HepG2 (cell line): Measurements from ENCODE around the gene FLRT2. TPM values are rescaled to one million over a fixed set of nuclear protein-coding genes. Genes with fewer than 3 reads are reported as not detected.

ENCODE experiments used
- ATAC-seq: fragments of 200-7000 bp; cut with Tn5 transposase; 3 replicates; pipeline ENCODE4 v1.9.1; 2020; ENCODE audit warnings: mild to moderate bottlenecking, moderate library complexity
- BruUV-seq: library from RNA; stranded (reverse); fragments of 400-500 nt; replicated peaks from 2 replicates; lab custom pipeline; 2021; lab: Mats Ljungman, UMichigan
- CTCF ChIA-PET: fragments of 300-600 bp; formaldehyde crosslinking; extraction: SDS; loops from one replicate; lab custom pipeline; 2021; ENCODE audit warnings: low total read pairs, inconsistent platforms, low intra/inter-chr PET ratio; lab: Yijun Ruan, JAX
- POLR2A ChIA-PET: fragments of 350-600 bp; sonication (Branson Sonifier 250); formaldehyde crosslinking; loops from one replicate; lab custom pipeline; 2020; ENCODE audit warnings: antibody characterized with exemption, inconsistent platforms; lab: Yijun Ruan, JAX
- DNase-seq: peaks from one replicate; pipeline ENCODE4 v3.0.0-alpha.2; 2015; ENCODE audit warnings: low spot score
- FAIRE-seq: peaks from 3 replicates; lab custom pipeline; 2011; peaks lifted over from hg19 to GRCh38; lab: Jason Lieb, UNC
- H2AFZ ChIP-seq: one replicate; pipeline ENCODE4 v1.6.1; 2011; ENCODE audit warnings: low read length, inconsistent platforms
- H3K27ac ChIP-seq: fragments of 300-600 bp; 3 replicates; pipeline ENCODE4 v1.8.0; 2011; ENCODE audit warnings: mixed run types, mild to moderate bottlenecking, mixed read lengths, low read length, inconsistent platforms; ENCODE audit not compliant: insufficient read depth; ENCODE audit errors: extremely low read length
- H3K27me3 ChIP-seq, 2 experiments: fragments of 200-600 bp in 1 of 2; 2 replicates in 1 of 2; 3 replicates in 1 of 2; pipeline versions ENCODE4 v1.6.0 to v1.8.0; 2011; ENCODE audit warnings: low read length in 2 of 2, mild to moderate bottlenecking in 2 of 2, moderate library complexity in 2 of 2, inconsistent platforms in 1 of 2; ENCODE audit not compliant: insufficient read depth in 2 of 2, control insufficient read depth in 1 of 2
- H3K36me3 ChIP-seq, 2 experiments: fragments of 200-600 bp in 1 of 2; replicated peaks in 1 of 2; 2 replicates in 1 of 2; 3 replicates in 1 of 2; pipeline versions ENCODE4 v1.5.1 to v1.8.0; 2011; ENCODE audit warnings: low read length in 2 of 2, inconsistent platforms in 1 of 2; ENCODE audit not compliant: insufficient read depth in 2 of 2, control insufficient read depth in 1 of 2
- H3K4me1 ChIP-seq: 2 replicates; pipeline ENCODE4 v1.5.1; 2012; ENCODE audit warnings: low read length, inconsistent platforms; ENCODE audit not compliant: insufficient read depth
- H3K4me2 ChIP-seq: 2 replicates; pipeline ENCODE4 v1.6.0; 2011; ENCODE audit warnings: low read depth, low read length, inconsistent platforms
- H3K4me3 ChIP-seq, 3 experiments: fragments of 200-600 bp in 1 of 3; sonication (generic), shearing (Covaris generic) in 1 of 3; replicated peaks in 1 of 3; 2 replicates each; pipeline ENCODE4 v1.5.1; 2011 to 2016; ENCODE audit warnings: low read length in 3 of 3, inconsistent platforms in 2 of 3, low read depth in 2 of 3, mild to moderate bottlenecking in 2 of 3, control low read depth in 1 of 3, mixed read lengths in 1 of 3; ENCODE audit not compliant: insufficient read depth in 1 of 3
- H3K79me2 ChIP-seq: one replicate; pipeline ENCODE4 v1.6.1; 2011; ENCODE audit warnings: low read length, inconsistent platforms; ENCODE audit not compliant: insufficient read depth
- H3K9ac ChIP-seq: 2 replicates; pipeline ENCODE4 v1.6.0; 2011; ENCODE audit warnings: mild to moderate bottlenecking, low read depth, low read length, inconsistent platforms; ENCODE audit not compliant: insufficient read depth
- H3K9me3 ChIP-seq: 2 replicates; pipeline ENCODE4 v1.5.1; 2012; ENCODE audit warnings: mild to moderate bottlenecking, low read length
- H4K20me1 ChIP-seq: 2 replicates; pipeline ENCODE4 v1.6.0; 2011; ENCODE audit warnings: inconsistent platforms, mild to moderate bottlenecking, low read length, moderate library complexity; ENCODE audit not compliant: insufficient read depth
- PCBP2 ChIP-seq: fragments of 200-400 bp; formaldehyde crosslinking; optimal IDR thresholded peaks from 2 replicates; pipeline ENCODE3; 2018; ENCODE audit warnings: low read length, low read depth; ENCODE audit not compliant: poor library complexity, severe bottlenecking
- RAD51 ChIP-seq: fragments of 450-650 bp; IDR thresholded peaks from 2 replicates; pipeline ENCODE4 v1.6.1; 2016; ENCODE audit warnings: borderline replicate concordance
- RBAK ChIP-seq: sonication (generic); formaldehyde crosslinking; IDR thresholded peaks from 2 replicates; pipeline ENCODE4 v1.5.1; 2020; ENCODE audit warnings: mild to moderate bottlenecking, missing genetic modification reagents
- SMC3 ChIP-seq: IDR thresholded peaks from 2 replicates; pipeline ENCODE4 v1.6.1; 2011; ENCODE audit warnings: low read length, improper control_type of control experiment
- ZNF24 ChIP-seq: fragments of 450-650 bp; IDR thresholded peaks from 2 replicates; pipeline ENCODE4 v1.6.1; 2017; ENCODE audit warnings: antibody characterized with exemption, mild to moderate bottlenecking
- ZNF451 ChIP-seq: sonication (generic); formaldehyde crosslinking; IDR thresholded peaks from 2 replicates; pipeline ENCODE4 v1.5.0; 2020; ENCODE audit warnings: mild to moderate bottlenecking, missing genetic modification reagents
- ZNF709 ChIP-seq: sonication (generic); formaldehyde crosslinking; IDR thresholded peaks from 2 replicates; pipeline ENCODE4 v1.5.0; 2020; ENCODE audit warnings: mild to moderate bottlenecking, missing genetic modification reagents
- ZNF839 ChIP-seq: sonication (generic); formaldehyde crosslinking; IDR thresholded peaks from 2 replicates; pipeline ENCODE4 v1.4.0; 2020; ENCODE audit warnings: missing genetic modification reagents, mild to moderate bottlenecking, borderline replicate concordance
- WGBS: methylation state at CpG from one replicate; pipeline ENCODE4 v1.1.6; 2017; ENCODE audit warnings: low lambda C conversion rate; 5-methylcytosine and 5-hydroxymethylcytosine counted together
- in situ Hi-C: cut with HindIII; loops from 2 replicates; pipeline ENCODE4 v1.10.0; 2017; ENCODE audit warnings: low pct_unique_long_range_greater_than_20kb; ENCODE audit not compliant: extremely low pct_ligation_motif_present
- intact Hi-C: fragments of 100-400 bp; cut with micrococcal nuclease; formaldehyde crosslinking; loops from one replicate; pipeline ENCODE4 v1.10.0; 2022; ENCODE audit not compliant: unreplicated experiment
- polyA plus RNA-seq, 8 experiments: library from polyadenylated mRNA; depleted of rRNA in 3 of 8; stranded (reverse) in 7 of 8; unstranded in 1 of 8; fragments of >200 nt; fragmentation: Illumina TruSeq in 4 of 8; extraction: Trizol in 4 of 8; gene quantifications; 2 replicates each; pipeline versions ENCODE4 v1.2.1 to v1.2.3, GENCODE V29; 2011 to 2016; ENCODE audit warnings: low read depth in 4 of 8, missing spikeins in 1 of 8, mixed read lengths in 1 of 8; ENCODE audit not compliant: insufficient read depth in 1 of 8
- total RNA-seq, 5 experiments: library from RNA; depleted of rRNA; stranded (reverse); fragments of >200 nt; fragmentation: Illumina TruSeq; extraction: Trizol; gene quantifications; 2 replicates each; pipeline ENCODE4 v1.2.3, GENCODE V29; 2016; ENCODE audit warnings: low read depth in 1 of 5
- TF ChIP-seq, protein P1 (sequence below): IDR thresholded peaks from 2 replicates; pipeline ENCODE4 v1.6.1; 2016; ENCODE audit warnings: low read depth, missing genetic modification reagents, missing compliant biosample characterization

FLRT2 gene
- total and polyA plus RNA-seq, 2 of the 13 experiments (the other 11 are each of a cell fraction or from before 2014, with no cell fraction given), result not detected

DNA sequence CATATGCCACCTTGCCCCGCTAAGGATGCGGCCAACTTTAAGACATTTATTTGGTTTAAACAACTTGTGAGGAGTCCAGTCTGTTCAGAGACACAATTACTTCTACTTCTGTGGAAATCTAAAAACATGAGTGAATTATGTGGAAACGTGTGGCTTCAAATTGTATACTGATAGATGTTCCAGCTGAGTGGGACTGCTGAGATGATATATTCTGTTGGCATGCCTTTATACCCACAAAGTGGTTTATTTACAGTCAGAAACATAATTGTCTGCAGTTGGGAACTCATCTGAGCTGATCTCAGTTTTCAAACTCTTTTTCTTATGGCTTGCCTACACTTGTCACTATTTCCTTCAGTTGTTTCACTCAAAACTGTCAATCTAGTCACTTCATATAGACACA lies 67.8 kb downstream of the FLRT2 start:
- Histone ChIP-seq H3K79me2 (no peaks in the 10 kb centered on the region), H4K20me1 (no peaks in the 10 kb centered on the region), H3K27me3 (no peaks in the 10 kb centered on the region), H3K36me3 (no peaks in the 10 kb centered on the region), H3K9ac (no peak overlapping the region), H3K4me3 (no peak overlapping the region), H3K4me1 (no peaks in the 10 kb centered on the region), H3K27ac (no peak overlapping the region), H2AFZ (no peak overlapping the region), H3K9me3 (peaks cover 16% of the 10 kb centered on the region), H3K4me2 (no peak overlapping the region)
- BruUV-seq, result no TSS peak
- FAIRE-seq (no peak), ATAC-seq (no peak), DNase-seq (no peak)
- in situ Hi-C loops (no loop called here), intact Hi-C loops (no loop called here)
- ChIA-PET CTCF (no interaction called here), POLR2A (no interaction called here)
- 80% methylated on average over 2 of the region's 3 CpGs for WGBS
- TF ChIP-seq ZNF451 (no peak), ZNF24 (no peak), ZNF709 (CRISPR knock-in tag) (no peak)

DNA sequence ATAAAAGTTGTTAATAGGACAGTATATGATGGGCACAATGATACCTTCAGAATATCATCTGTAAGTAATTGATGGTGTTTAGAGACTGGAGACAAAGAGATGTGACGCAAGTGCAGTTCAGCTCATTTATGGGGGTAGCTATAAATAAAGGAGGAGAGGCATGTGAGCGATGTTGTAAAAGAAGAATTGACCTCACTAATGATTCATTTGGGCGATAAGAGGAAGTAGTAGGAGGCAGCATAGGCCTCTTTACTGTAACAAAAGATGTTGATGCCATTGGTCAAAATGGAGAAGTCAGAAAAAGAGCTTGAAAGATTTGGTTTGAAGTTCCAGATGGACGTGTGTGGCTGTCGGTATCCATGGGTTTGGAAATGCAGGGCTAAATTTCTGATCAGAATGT lies 70.0 kb downstream of the FLRT2 start:
- in situ Hi-C loops, result no loop called here
- ChIA-PET CTCF (no interaction called here), POLR2A (no interaction called here)
- Histone ChIP-seq H3K79me2 (no peaks in the 10 kb centered on the region), H3K36me3 (no peaks in the 10 kb centered on the region), H3K9ac (no peak overlapping the region), H3K4me2 (no peak overlapping the region), H3K4me1 (no peaks in the 10 kb centered on the region), H4K20me1 (no peaks in the 10 kb centered on the region), H3K27me3 (no peaks in the 10 kb centered on the region), H3K27ac (no peak overlapping the region), H2AFZ (no peak overlapping the region), H3K9me3 (peaks cover 30% of the 10 kb centered on the region; the same call in 1 of the 2 replicates), H3K4me3 (no peak overlapping the region)
- WGBS, result 13% methylated on average over 5 of the region's 5 CpGs
- no peak for DNase-seq
- no TSS peak for BruUV-seq
- TF ChIP-seq ZNF839 (CRISPR knock-in tag), result no peak
- no peak for TF ChIP-seq SMC3
- TF ChIP-seq PCBP2, result no peak
- no peak for TF ChIP-seq RAD51
- TF ChIP-seq RBAK, result no peak
- TF ChIP-seq, protein P1, sequence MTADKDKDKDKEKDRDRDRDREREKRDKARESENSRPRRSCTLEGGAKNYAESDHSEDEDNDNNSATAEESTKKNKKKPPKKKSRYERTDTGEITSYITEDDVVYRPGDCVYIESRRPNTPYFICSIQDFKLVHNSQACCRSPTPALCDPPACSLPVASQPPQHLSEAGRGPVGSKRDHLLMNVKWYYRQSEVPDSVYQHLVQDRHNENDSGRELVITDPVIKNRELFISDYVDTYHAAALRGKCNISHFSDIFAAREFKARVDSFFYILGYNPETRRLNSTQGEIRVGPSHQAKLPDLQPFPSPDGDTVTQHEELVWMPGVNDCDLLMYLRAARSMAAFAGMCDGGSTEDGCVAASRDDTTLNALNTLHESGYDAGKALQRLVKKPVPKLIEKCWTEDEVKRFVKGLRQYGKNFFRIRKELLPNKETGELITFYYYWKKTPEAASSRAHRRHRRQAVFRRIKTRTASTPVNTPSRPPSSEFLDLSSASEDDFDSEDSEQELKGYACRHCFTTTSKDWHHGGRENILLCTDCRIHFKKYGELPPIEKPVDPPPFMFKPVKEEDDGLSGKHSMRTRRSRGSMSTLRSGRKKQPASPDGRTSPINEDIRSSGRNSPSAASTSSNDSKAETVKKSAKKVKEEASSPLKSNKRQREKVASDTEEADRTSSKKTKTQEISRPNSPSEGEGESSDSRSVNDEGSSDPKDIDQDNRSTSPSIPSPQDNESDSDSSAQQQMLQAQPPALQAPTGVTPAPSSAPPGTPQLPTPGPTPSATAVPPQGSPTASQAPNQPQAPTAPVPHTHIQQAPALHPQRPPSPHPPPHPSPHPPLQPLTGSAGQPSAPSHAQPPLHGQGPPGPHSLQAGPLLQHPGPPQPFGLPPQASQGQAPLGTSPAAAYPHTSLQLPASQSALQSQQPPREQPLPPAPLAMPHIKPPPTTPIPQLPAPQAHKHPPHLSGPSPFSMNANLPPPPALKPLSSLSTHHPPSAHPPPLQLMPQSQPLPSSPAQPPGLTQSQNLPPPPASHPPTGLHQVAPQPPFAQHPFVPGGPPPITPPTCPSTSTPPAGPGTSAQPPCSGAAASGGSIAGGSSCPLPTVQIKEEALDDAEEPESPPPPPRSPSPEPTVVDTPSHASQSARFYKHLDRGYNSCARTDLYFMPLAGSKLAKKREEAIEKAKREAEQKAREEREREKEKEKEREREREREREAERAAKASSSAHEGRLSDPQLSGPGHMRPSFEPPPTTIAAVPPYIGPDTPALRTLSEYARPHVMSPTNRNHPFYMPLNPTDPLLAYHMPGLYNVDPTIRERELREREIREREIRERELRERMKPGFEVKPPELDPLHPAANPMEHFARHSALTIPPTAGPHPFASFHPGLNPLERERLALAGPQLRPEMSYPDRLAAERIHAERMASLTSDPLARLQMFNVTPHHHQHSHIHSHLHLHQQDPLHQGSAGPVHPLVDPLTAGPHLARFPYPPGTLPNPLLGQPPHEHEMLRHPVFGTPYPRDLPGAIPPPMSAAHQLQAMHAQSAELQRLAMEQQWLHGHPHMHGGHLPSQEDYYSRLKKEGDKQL (CRISPR knock-in tag), result no peak
- FAIRE-seq, result no peak
- intact Hi-C loops, result no loop called here
- ATAC-seq, result no peak
